NCI-H1048 (cell line): ENCODE measurements around the gene LPAR6.
"Not testable (repeated sequence)": the region's sequence is repeated elsewhere in the genome, so short reads cannot be mapped to it uniquely, and the experiment has no call there.

Experiments used
- DNase-seq: peaks from one replicate; lab custom pipeline; 2025; lab: John Stamatoyannopoulos, UW

Gene LPAR6, protein sequence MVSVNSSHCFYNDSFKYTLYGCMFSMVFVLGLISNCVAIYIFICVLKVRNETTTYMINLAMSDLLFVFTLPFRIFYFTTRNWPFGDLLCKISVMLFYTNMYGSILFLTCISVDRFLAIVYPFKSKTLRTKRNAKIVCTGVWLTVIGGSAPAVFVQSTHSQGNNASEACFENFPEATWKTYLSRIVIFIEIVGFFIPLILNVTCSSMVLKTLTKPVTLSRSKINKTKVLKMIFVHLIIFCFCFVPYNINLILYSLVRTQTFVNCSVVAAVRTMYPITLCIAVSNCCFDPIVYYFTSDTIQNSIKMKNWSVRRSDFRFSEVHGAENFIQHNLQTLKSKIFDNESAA

DNA sequence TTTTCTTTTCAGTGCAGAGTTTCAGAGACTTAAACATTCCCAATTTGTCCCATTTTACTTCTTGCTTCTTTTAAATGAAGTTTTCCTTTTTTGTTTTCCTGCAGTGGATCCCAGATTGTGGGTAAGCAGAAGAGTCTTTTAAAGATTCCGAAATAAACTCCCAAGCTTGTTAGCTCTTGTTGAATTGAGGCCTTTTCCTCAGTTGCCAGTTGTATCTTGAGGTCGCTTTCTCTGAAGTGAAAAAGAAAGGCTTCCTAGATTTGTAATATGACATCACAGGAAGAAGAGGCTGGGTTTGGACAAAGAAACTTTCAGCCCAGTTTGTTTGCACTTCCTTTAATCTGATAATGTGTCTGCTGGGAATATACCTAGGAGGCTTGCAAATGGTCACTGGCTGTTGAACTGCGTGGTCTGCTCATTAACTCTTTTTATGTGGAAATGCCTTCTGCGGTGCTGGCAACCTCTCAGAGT lies at the start of gene LPAR6:
Gene LPAR6 (minus strand): TSS at position 233 of the 471 bp plus-strand sequence. CDS start 690 bp downstream, outside the sequence.
- no peak for DNase-seq

GRCh38 chr13:48457578-48458242 lies 44.8 kb upstream of the LPAR6 start:
- no peak for DNase-seq

GRCh38 chr13:48456546-48456945 lies 43.6 kb upstream of the LPAR6 start:
- DNase-seq: no peak

- DNase-seq: not testable (repeated sequence)
These were observed 38.3 kb upstream of the LPAR6 start for GRCh38 chr13:48451196-48451595.

- DNase-seq: no peak
These were observed 36.7 kb upstream of the LPAR6 start for GRCh38 chr13:48449656-48450055.

GRCh38 chr13:48448959-48449614 lies 36.2 kb upstream of the LPAR6 start:
- no peak for DNase-seq

DNA sequence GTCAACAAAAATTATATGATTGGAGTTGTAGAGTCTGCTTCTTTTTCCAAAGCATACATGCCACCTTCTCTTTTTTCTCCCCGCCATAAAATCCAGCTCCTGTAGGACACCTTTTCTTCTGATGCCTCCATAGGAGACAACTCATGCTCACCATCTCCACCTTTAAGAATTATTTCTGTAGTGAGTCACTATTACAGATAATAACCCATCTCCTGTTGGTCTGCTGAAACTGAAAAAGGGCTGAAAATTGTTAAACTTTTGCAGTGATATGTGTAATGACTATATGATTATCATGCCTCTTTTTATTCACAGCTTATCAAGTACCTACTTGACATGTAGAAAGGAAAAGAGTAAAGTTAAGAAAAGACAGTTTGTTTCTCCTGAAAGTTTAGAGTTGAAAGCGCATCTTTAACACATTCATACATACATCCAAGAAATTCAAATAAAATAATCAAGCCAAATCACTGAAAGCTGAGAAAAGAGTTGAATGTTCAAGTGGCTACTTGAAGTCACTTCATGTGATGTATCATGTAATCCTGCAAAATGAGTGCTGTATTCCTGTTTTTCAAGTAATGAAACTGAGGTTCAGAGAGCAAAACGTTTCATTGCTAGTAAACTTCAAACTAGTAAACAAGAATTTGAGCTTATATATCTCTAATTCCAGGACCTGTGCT lies 35.5 kb upstream of the LPAR6 start:
- no peak for DNase-seq

DNA sequence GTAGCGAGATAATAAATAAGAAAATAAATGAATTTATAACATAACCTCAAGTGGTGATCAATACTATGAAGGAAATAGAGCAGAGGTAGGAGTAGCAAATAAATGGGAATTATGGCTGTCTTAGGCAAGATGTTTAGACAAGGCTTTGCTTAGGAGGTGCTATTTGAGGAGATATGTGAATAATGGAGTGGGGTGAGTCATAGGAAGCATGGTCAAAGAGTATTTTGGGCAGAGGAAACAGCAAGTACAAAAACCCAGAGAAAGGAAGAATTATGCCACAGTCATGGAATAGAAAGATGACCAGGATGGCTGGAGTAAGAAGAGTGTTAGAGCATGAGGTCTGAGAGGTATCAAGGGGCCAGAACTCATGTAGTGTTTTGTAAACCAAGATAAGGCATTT lies 33.6 kb upstream of the LPAR6 start:
- no peak for DNase-seq

GRCh38 chr13:48443442-48444208 lies 30.7 kb upstream of the LPAR6 start:
- no peak for DNase-seq

DNA sequence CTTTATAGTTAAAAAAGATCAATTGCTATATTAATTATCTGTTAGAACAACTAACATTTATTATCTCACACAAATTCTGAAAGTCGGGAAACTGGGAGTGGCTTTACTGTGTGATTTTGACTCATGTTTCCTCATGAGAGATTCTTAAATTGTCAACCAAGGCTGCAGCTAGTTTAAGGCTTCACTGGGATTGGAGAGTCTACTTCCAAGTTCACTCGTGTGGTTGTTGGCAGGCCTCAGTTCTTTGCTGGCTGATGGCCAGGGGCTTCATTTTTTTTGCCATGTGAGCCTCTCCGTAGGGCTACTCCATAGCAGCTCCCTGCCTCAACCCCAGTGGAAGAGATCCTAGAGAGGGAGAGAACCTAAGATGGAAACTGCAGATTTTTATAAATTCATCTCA lies 24.5 kb upstream of the LPAR6 start:
- DNase-seq: no peak

- DNase-seq: no peak
These were observed 23.9 kb upstream of the LPAR6 start for GRCh38 chr13:48436661-48437288.

DNA sequence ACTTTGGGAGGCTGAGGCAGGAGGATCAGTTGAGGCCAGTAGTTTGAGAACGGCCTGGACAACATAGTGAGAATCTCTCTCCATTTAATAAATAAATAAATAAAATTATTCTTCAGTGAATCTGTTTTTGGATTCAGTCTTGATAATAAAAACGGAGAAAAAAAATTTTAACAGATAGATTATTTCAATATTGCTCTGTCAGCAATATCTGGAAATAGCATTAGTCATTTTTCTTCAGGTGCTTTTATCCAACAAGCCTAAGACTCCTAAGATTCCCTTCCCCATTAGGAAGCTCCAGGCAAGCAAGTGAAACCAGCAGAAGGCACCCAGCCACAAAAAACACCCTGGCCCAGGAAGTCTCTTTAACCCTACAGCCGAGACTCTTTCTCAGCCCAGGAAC lies 21.3 kb upstream of the LPAR6 start:
- no peak for DNase-seq

GRCh38 chr13:48431987-48432615 lies 19.2 kb upstream of the LPAR6 start:
- no peak for DNase-seq

- no peak for DNase-seq
These were observed 18.5 kb upstream of the LPAR6 start for GRCh38 chr13:48431431-48431830.

- no peak for DNase-seq
These were observed 17.0 kb upstream of the LPAR6 start for GRCh38 chr13:48429886-48430285.

- no peak for DNase-seq
These were observed 16.1 kb upstream of the LPAR6 start for GRCh38 chr13:48429036-48429435.

GRCh38 chr13:48426755-48427298 lies 13.9 kb upstream of the LPAR6 start:
- not testable (repeated sequence) for DNase-seq

- DNase-seq: no peak
These were observed 13.1 kb upstream of the LPAR6 start for GRCh38 chr13:48426052-48426451.

GRCh38 chr13:48424212-48424611 lies 11.3 kb upstream of the LPAR6 start:
- no peak for DNase-seq

DNA sequence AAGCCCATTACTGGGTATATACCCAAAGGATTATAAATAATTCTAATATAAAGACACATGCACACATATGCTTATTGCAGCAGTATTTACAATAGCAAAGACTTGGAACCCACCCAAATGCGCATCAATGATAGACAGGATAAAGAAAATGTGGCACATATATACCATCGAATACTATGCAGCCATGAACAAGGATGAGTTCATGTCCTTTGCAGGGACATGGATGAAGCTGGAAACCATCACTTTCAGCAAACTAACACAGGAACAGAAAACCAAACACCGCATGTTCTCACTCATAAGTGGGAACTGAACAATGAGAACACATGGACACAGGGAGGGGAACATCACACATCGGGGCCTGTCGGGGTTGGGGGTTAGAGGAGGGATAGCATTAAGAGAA lies 9.1 kb upstream of the LPAR6 start:
- DNase-seq: not testable (repeated sequence)
